HEK293 (cell line): ENCODE results near the gene CPNE2.

Experiments
- CTCF ChIA-PET: fragments of 350-600 bp; formaldehyde crosslinking; extraction: SDS; loops from one replicate; lab custom pipeline; 2021; ENCODE audit warnings: antibody characterized with exemption; lab: Yijun Ruan, JAX
- POLR2A ChIA-PET: fragments of 300-600 bp; formaldehyde crosslinking; extraction: SDS; loops from one replicate; lab custom pipeline; 2020; ENCODE audit warnings: antibody characterized with exemption, inconsistent platforms; lab: Yijun Ruan, JAX
- H3K27ac ChIP-seq: fragments of 200-500 bp; sonication (Bioruptor generic); 2 replicates; pipeline ENCODE4 v1.5.1; 2014; ENCODE audit warnings: low read depth, low read length, control low read depth, inconsistent platforms; ENCODE audit errors: extremely low read depth
- H3K36me3 ChIP-seq, 2 experiments: fragments of 200-500 bp in 1 of 2; sonication (Bioruptor generic) in 1 of 2; 1 replicate in 1 of 2; 2 replicates in 1 of 2; pipeline ENCODE4 v1.5.1; 2014 to 2017; ENCODE audit warnings: inconsistent platforms in 2 of 2, low read length in 2 of 2; ENCODE audit not compliant: control insufficient read depth in 2 of 2, insufficient read depth in 1 of 2
- H3K4me1 ChIP-seq: fragments of 200-500 bp; sonication (Bioruptor generic); 2 replicates; pipeline ENCODE4 v1.5.1; 2014; ENCODE audit warnings: mild to moderate bottlenecking, low read length, inconsistent platforms; ENCODE audit not compliant: control insufficient read depth, insufficient read depth
- H3K4me3 ChIP-seq: 2 replicates; pipeline ENCODE4 v1.5.1; 2011; ENCODE audit warnings: low read depth, mild to moderate bottlenecking, control low read depth, low read length, moderate library complexity
- H3K9me3 ChIP-seq: fragments of 200-500 bp; sonication (Bioruptor generic); 2 replicates; pipeline ENCODE4 v1.5.1; 2014; ENCODE audit warnings: low read depth, low read length, inconsistent platforms; ENCODE audit not compliant: control insufficient read depth, insufficient read depth
- WT1 ChIP-seq: fragments of 450-650 bp; formaldehyde crosslinking; IDR thresholded peaks from 2 replicates; pipeline ENCODE4 v1.5.1; 2016; ENCODE audit warnings: missing biosample characterization, missing genetic modification characterization
- ZBTB7A ChIP-seq: fragments of 450-650 bp; formaldehyde crosslinking; IDR thresholded peaks from 2 replicates; pipeline ENCODE4 v1.5.1; 2016; ENCODE audit warnings: low read depth, missing biosample characterization, missing genetic modification characterization
- ZFHX2 ChIP-seq: fragments of 450-650 bp; formaldehyde crosslinking; conservative IDR thresholded peaks from 2 replicates; pipeline ENCODE4 v1.5.1; 2016; ENCODE audit warnings: missing biosample characterization, missing genetic modification characterization
- ZNF221 ChIP-seq: fragments of 450-650 bp; formaldehyde crosslinking; IDR thresholded peaks from 2 replicates; pipeline ENCODE4 v1.5.1; 2017; ENCODE audit warnings: missing biosample characterization, missing genetic modification characterization, borderline replicate concordance
- ZNF248 ChIP-seq: fragments of 450-650 bp; formaldehyde crosslinking; IDR thresholded peaks from 2 replicates; pipeline ENCODE4 v1.5.1; 2017; ENCODE audit warnings: missing biosample characterization, missing genetic modification characterization
- ZNF266 ChIP-seq: fragments of 450-650 bp; formaldehyde crosslinking; IDR thresholded peaks from 2 replicates; pipeline ENCODE4 v1.5.1; 2016; ENCODE audit warnings: missing biosample characterization, missing genetic modification characterization, low read depth
- ZNF391 ChIP-seq: fragments of 450-650 bp; formaldehyde crosslinking; IDR thresholded peaks from 2 replicates; pipeline ENCODE4 v1.5.1; 2016; ENCODE audit warnings: low read depth, missing biosample characterization, missing genetic modification characterization, borderline replicate concordance
- ZNF530 ChIP-seq: fragments of 450-650 bp; formaldehyde crosslinking; IDR thresholded peaks from 2 replicates; pipeline ENCODE4 v1.5.1; 2016; ENCODE audit warnings: low read depth, missing biosample characterization, missing genetic modification characterization
- ZNF600 ChIP-seq: fragments of 450-650 bp; formaldehyde crosslinking; IDR thresholded peaks from 2 replicates; pipeline ENCODE4 v1.5.1; 2016; ENCODE audit warnings: missing biosample characterization, missing genetic modification characterization
- ZNF621 ChIP-seq: fragments of 450-650 bp; formaldehyde crosslinking; IDR thresholded peaks from 2 replicates; pipeline ENCODE4 v1.5.1; 2017; ENCODE audit warnings: missing biosample characterization, missing genetic modification characterization
- ZNF629 ChIP-seq: fragments of 450-650 bp; formaldehyde crosslinking; IDR thresholded peaks from 2 replicates; pipeline ENCODE4 v1.5.1; 2017; ENCODE audit warnings: missing biosample characterization, missing genetic modification characterization
- ZNF670 ChIP-seq: fragments of 450-650 bp; formaldehyde crosslinking; IDR thresholded peaks from 2 replicates; pipeline ENCODE4 v1.5.1; 2016; ENCODE audit warnings: missing biosample characterization, missing genetic modification characterization, low read depth
- ZNF768 ChIP-seq: fragments of 450-650 bp; formaldehyde crosslinking; IDR thresholded peaks from 2 replicates; pipeline ENCODE4 v1.5.1; 2018; ENCODE audit warnings: missing biosample characterization, mild to moderate bottlenecking, missing genetic modification characterization
- TF ChIP-seq, protein P1 (sequence below): fragments of 450-650 bp; formaldehyde crosslinking; IDR thresholded peaks from 2 replicates; pipeline ENCODE4 v1.5.1; 2016; ENCODE audit warnings: missing biosample characterization, missing genetic modification characterization
- TF ChIP-seq, protein P2 (sequence below): fragments of 450-650 bp; formaldehyde crosslinking; IDR thresholded peaks from 2 replicates; pipeline ENCODE4 v1.5.1; 2016; ENCODE audit warnings: missing biosample characterization, missing genetic modification characterization
- TF ChIP-seq, protein P3 (sequence below): fragments of 450-650 bp; formaldehyde crosslinking; IDR thresholded peaks from 2 replicates; pipeline ENCODE4 v1.5.1; 2016; ENCODE audit warnings: missing biosample characterization, missing genetic modification characterization

The CPNE2 gene

DNA sequence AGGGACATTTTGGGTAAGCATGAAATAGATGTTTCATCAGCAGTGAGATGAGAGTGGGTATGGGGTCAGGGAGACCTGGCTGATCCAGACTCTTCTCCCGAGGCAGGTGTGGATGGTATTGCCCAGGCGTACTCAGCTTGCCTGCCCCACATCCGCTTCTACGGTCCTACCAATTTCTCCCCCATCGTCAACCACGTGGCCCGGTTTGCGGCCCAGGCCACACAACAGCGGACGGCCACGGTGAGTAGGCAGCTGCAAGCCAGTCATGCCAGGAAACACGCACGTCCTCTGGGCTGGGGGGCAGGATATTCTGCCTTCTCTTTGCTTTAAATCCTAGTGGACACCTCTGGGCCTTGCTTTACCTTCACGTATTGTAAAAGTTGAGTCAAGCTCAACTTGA, 44.7 kb downstream of the CPNE2 start:
- H3K4me3 ChIP-seq: no peak overlapping the region
- TF ChIP-seq, protein P1, sequence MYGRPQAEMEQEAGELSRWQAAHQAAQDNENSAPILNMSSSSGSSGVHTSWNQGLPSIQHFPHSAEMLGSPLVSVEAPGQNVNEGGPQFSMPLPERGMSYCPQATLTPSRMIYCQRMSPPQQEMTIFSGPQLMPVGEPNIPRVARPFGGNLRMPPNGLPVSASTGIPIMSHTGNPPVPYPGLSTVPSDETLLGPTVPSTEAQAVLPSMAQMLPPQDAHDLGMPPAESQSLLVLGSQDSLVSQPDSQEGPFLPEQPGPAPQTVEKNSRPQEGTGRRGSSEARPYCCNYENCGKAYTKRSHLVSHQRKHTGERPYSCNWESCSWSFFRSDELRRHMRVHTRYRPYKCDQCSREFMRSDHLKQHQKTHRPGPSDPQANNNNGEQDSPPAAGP (tag by site-specific recombination): no peak
- TF ChIP-seq ZNF266 (tag by site-specific recombination): no peak
- no peaks in the 10 kb centered on the region for H3K9me3 ChIP-seq
- no peak overlapping the region for H3K27ac ChIP-seq
- no peaks in the 10 kb centered on the region for H3K4me1 ChIP-seq
- ChIA-PET POLR2A (no interaction called here), CTCF (no interaction called here)
- H3K36me3 ChIP-seq: no peaks in the 10 kb centered on the region

- TF ChIP-seq, protein P2, sequence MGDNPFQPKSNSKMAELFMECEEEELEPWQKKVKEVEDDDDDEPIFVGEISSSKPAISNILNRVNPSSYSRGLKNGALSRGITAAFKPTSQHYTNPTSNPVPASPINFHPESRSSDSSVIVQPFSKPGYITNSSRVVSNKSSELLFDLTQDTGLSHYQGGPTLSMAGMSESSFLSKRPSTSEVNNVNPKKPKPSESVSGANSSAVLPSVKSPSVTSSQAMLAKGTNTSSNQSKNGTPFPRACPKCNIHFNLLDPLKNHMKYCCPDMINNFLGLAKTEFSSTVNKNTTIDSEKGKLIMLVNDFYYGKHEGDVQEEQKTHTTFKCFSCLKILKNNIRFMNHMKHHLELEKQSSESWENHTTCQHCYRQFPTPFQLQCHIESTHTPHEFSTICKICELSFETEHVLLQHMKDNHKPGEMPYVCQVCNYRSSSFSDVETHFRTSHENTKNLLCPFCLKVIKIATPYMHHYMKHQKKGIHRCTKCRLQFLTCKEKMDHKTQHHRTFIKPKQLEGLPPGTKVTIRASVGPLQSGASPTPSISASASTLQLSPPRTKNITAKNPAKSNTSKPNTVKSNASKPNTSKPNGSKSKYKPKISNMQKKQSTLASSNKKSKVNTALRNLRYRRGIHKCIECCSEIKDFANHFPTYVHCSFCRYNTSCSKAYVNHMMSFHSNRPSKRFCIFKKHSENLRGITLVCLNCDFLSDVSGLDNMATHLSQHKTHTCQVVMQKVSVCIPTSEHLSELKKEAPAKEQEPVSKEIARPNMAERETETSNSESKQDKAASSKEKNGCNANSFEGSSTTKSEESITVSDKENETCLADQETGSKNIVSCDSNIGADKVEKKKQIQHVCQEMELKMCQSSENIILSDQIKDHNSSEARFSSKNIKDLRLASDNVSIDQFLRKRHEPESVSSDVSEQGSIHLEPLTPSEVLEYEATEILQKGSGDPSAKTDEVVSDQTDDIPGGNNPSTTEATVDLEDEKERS (tag by site-specific recombination): no peak
- TF ChIP-seq ZNF670 (tag by site-specific recombination) (no peak), WT1 (tag by site-specific recombination) (no peak), ZBTB7A (tag by site-specific recombination) (no peak), ZNF600 (no peak), ZNF248 (tag by site-specific recombination) (no peak), ZNF629 (tag by site-specific recombination) (no peak), ZNF391 (no peak), ZFHX2 (tag by site-specific recombination) (no peak), ZNF221 (no peak), ZNF621 (tag by site-specific recombination) (no peak), ZNF768 (tag by site-specific recombination) (no peak), ZNF530 (tag by site-specific recombination) (no peak)
- TF ChIP-seq, protein P3, sequence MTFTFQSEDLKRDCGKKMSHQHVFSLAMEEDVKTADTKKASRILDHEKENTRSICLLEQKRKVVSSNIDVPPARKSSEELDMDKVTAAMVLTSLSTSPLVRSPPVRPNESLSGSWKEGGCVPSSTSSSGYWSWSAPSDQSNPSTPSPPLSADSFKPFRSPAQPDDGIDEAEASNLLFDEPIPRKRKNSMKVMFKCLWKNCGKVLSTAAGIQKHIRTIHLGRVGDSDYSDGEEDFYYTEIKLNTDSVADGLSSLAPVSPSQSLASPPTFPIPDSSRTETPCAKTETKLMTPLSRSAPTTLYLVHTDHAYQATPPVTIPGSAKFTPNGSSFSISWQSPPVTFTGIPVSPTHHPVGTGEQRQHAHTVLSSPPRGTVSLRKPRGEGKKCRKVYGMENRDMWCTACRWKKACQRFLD (tag by site-specific recombination): no peak
- H3K4me1 ChIP-seq: no peaks in the 10 kb centered on the region
- H3K4me3 ChIP-seq: no peak overlapping the region
- no peaks in the 10 kb centered on the region for H3K9me3 ChIP-seq
- ChIA-PET POLR2A (interaction anchor here (0.5 kb wide), 1 partner anchor 44 kb away, joined by 4 read pairs; no protein-coding TSS in a partner anchor), CTCF (no interaction called here)
- no peak overlapping the region for H3K27ac ChIP-seq
- H3K36me3 ChIP-seq: no peaks in the 10 kb centered on the region
These were observed 45.3 kb downstream of the CPNE2 start for GRCh38 chr16:57137566-57138273.
